Measurements from ENCODE around the gene ZBTB14.

ZBTB14 gene

DNA sequence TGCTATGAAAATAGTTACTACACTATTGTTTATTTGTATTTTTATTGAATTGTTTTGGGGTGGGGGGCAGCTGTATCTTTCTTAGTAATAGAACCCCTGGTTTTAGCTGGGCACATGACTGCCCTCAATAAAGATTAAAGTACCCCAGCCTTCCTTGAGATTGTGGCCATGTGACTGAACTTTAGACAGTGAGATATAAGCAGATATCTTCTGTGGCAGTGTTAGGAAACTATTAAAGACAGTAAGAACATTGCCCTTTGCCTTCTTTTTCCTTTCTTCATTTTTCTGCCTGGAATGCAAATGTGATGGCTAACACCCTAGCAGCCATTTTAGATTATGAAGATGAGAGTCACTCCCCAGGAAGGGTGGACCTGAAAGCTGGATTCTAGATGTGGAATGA lies 50.6 kb downstream of the ZBTB14 start:
- TF ChIP-seq CTCF (IDR thresholded peaks at IDR 0.05; ENCODE audit: low read depth, low read length) = no peak
- no peak for TF ChIP-seq EZH2phosphoT487 (IDR thresholded peaks at IDR 0.05; ENCODE audit: low read depth)
- Histone ChIP-seq H3K4me2 (ENCODE audit: low read length) (no peak overlapping the region), H3K27me3 (ENCODE audit: low read depth, low read length) (no peaks in the 10 kb centered on the region)

DNA sequence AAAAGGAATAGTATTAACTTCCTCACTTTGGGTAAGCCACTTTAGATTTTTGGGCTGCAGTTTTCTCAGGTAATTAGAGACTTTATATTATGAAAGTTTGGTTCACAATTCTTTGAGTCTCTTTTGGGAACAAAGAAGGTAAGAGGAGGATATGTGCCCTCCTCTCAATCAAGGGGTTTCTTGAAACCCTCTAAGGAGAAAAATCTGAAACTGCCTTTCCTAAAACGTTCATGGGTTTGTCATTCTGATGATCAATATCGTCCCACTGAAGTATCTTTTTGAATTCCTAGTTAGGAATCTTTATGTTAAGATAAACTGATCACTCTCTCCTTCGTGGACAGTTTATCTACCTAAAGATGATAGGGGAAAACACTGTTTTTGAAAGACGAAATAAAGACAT lies 56.1 kb downstream of the ZBTB14 start:
- H3K4me1 ChIP-seq (ENCODE audit: low read length) = no peaks in the 10 kb centered on the region
- H3K27me3 ChIP-seq (ENCODE audit: low read depth, low read length) = no peaks in the 10 kb centered on the region
- H3K36me3 ChIP-seq (replicated peaks; ENCODE audit: low read depth, low read length) = no peaks in the 10 kb centered on the region
- H3K9ac ChIP-seq (ENCODE audit: low read length) = no peak overlapping the region
- H2AFZ ChIP-seq (ENCODE audit: low read depth, low read length) = no peak overlapping the region
- TF ChIP-seq EZH2phosphoT487 (IDR thresholded peaks at IDR 0.05; ENCODE audit: low read depth) (no peak), CTCF (IDR thresholded peaks at IDR 0.05; ENCODE audit: low read depth, low read length) (no peak)
- H3K4me2 ChIP-seq (ENCODE audit: low read length) = no peak overlapping the region
- H3K27ac ChIP-seq (ENCODE audit: low read length) = no peak overlapping the region
- no peaks in the 10 kb centered on the region for H4K20me1 ChIP-seq (ENCODE audit: insufficient read depth, low read length)
- H3K9me3 ChIP-seq (ENCODE audit: insufficient read depth, low read length) = no peaks in the 10 kb centered on the region
- H3K79me2 ChIP-seq (ENCODE audit: low read length) = no peaks in the 10 kb centered on the region
- no peak overlapping the region for H3K4me3 ChIP-seq (ENCODE audit: low read length)

More for the DNA sequence above, 50.6 kb downstream of the ZBTB14 start:
- no peaks in the 10 kb centered on the region for H3K9me3 ChIP-seq (ENCODE audit: insufficient read depth, low read length)
- H2AFZ ChIP-seq (ENCODE audit: low read depth, low read length) = no peak overlapping the region
- H3K79me2 ChIP-seq (ENCODE audit: low read length) = no peaks in the 10 kb centered on the region
- no peaks in the 10 kb centered on the region for H4K20me1 ChIP-seq (ENCODE audit: insufficient read depth, low read length)
- H3K36me3 ChIP-seq (replicated peaks; ENCODE audit: low read depth, low read length) = no peaks in the 10 kb centered on the region
- H3K4me3 ChIP-seq (ENCODE audit: low read length) = no peak overlapping the region
- no peaks in the 10 kb centered on the region for H3K4me1 ChIP-seq (ENCODE audit: low read length)
- no peak overlapping the region for H3K27ac ChIP-seq (ENCODE audit: low read length)
- no peak overlapping the region for H3K9ac ChIP-seq (ENCODE audit: low read length)

Data from OCI-LY3 (cell line).